Trophoblast cell (in vitro differentiated cells and primary cell): ENCODE results near the gene LMBRD1.

Source experiments
- DNase-seq, 2 donors: peaks; one replicate each; pipeline ENCODE4 v3.0.0-alpha.2; 2016
- H2AFZ ChIP-seq: 2 replicates; pipeline ENCODE4 v1.6.1; 2013; ENCODE audit warnings: low read length, moderate library complexity, mild to moderate bottlenecking; ENCODE audit not compliant: insufficient read depth, poor library complexity
- H2AK5ac ChIP-seq: 2 replicates; pipeline ENCODE4 v1.6.1; 2013; ENCODE audit warnings: mild to moderate bottlenecking, low read length
- H2BK120ac ChIP-seq: 2 replicates; pipeline ENCODE4 v1.6.1; 2013; ENCODE audit warnings: low read length, mild to moderate bottlenecking, moderate library complexity; ENCODE audit not compliant: insufficient read depth, poor library complexity
- H2BK12ac ChIP-seq: 2 replicates; pipeline ENCODE4 v1.6.1; 2013; ENCODE audit warnings: mild to moderate bottlenecking, low read length, moderate library complexity
- H2BK5ac ChIP-seq: 2 replicates; pipeline ENCODE4 v1.6.1; 2013; ENCODE audit warnings: low read length, low read depth, moderate library complexity, mild to moderate bottlenecking; ENCODE audit not compliant: poor library complexity
- H3K14ac ChIP-seq: 2 replicates; pipeline ENCODE4 v1.6.1; 2013; ENCODE audit warnings: mild to moderate bottlenecking, low read length
- H3K18ac ChIP-seq: 2 replicates; pipeline ENCODE4 v1.6.1; 2013; ENCODE audit warnings: mild to moderate bottlenecking, low read length
- H3K23ac ChIP-seq: 2 replicates; pipeline ENCODE4 v1.6.1; 2013; ENCODE audit warnings: low read length
- H3K27ac ChIP-seq: 2 replicates; pipeline ENCODE4 v1.5.1; 2013; ENCODE audit warnings: low read depth, mild to moderate bottlenecking, inconsistent platforms, low read length, moderate library complexity
- H3K27me3 ChIP-seq: 2 replicates; pipeline ENCODE4 v1.6.1; 2013; ENCODE audit warnings: inconsistent platforms, mild to moderate bottlenecking, low read length, moderate library complexity; ENCODE audit not compliant: insufficient read depth
- H3K36me3 ChIP-seq, 2 experiments: 1 replicate in 1 of 2; 2 replicates in 1 of 2; pipeline ENCODE4 v1.6.1; 2013; ENCODE audit warnings: low read length in 2 of 2, mild to moderate bottlenecking in 2 of 2, moderate library complexity in 1 of 2; ENCODE audit not compliant: insufficient read depth in 2 of 2, control insufficient read depth in 1 of 2
- H3K4ac ChIP-seq: 2 replicates; pipeline ENCODE4 v1.6.1; 2013; ENCODE audit warnings: low read depth, mild to moderate bottlenecking, low read length, moderate library complexity
- H3K4me1 ChIP-seq, 2 experiments: 1 replicate in 1 of 2; 2 replicates in 1 of 2; pipeline ENCODE4 v1.6.1; 2013; ENCODE audit warnings: low read length in 2 of 2, mild to moderate bottlenecking in 2 of 2, moderate library complexity in 1 of 2; ENCODE audit not compliant: insufficient read depth in 2 of 2, control insufficient read depth in 1 of 2
- H3K4me2 ChIP-seq: 2 replicates; pipeline ENCODE4 v1.6.1; 2013; ENCODE audit warnings: inconsistent platforms, mild to moderate bottlenecking, low read length, moderate library complexity
- H3K4me3 ChIP-seq: 2 replicates; pipeline ENCODE4 v1.5.1; 2013; ENCODE audit warnings: mild to moderate bottlenecking, low read depth, low read length, inconsistent platforms
- H3K79me1 ChIP-seq: one replicate; pipeline ENCODE4 v1.6.1; 2013; ENCODE audit warnings: low read length
- H3K79me2 ChIP-seq: 2 replicates; pipeline ENCODE4 v1.6.1; 2013; ENCODE audit warnings: low read length, mild to moderate bottlenecking; ENCODE audit not compliant: control insufficient read depth, insufficient read depth, poor library complexity
- H3K9ac ChIP-seq: 2 replicates; pipeline ENCODE4 v1.6.1; 2013; ENCODE audit warnings: mild to moderate bottlenecking, low read length
- H3K9me3 ChIP-seq: 2 replicates; pipeline ENCODE4 v1.6.1; 2013; ENCODE audit warnings: low read depth, mild to moderate bottlenecking, control low read depth, inconsistent platforms, low read length; ENCODE audit not compliant: insufficient read depth
- H4K12ac ChIP-seq: 2 replicates; pipeline ENCODE4 v1.6.1; 2013; ENCODE audit warnings: low read depth, mild to moderate bottlenecking, low read length, moderate library complexity
- H4K8ac ChIP-seq: 2 replicates; pipeline ENCODE4 v1.6.1; 2013; ENCODE audit warnings: low read depth, mild to moderate bottlenecking, low read length, moderate library complexity
- H4K91ac ChIP-seq: one replicate; pipeline ENCODE4 v1.6.1; 2013; ENCODE audit warnings: low read depth, mild to moderate bottlenecking, low read length, moderate library complexity
- WGBS: extraction: QIAGEN DNeasy Blood & Tissue Kit; methylation state at CpG from one replicate; pipeline ENCODE4 v1.1.7; 2013; ENCODE audit warnings: missing lambda C conversion rate; ENCODE audit not compliant: insufficient read length, insufficient coverage; ENCODE audit errors: extremely low coverage; 5-methylcytosine and 5-hydroxymethylcytosine counted together

LMBRD1 gene

DNA sequence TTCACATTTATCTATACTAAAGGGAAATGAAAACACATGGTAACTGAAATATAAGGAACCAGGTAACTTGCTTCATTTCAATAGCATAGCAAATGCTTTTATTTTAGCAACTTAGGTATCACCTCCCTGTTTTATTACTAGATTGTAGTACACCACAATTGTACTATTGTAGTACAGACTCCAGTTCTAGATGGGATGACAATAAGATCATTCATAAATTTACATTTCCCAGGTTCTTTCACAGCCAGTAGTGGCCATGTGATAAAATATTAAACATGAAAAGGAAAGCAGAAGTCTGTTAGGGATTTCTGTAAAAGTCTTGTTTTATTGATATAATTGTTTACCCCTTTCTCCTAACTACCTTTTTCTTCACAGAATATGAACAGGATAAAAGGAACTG lies 97.2 kb downstream of the LMBRD1 start:
- Histone ChIP-seq H3K27ac (no peak overlapping the region), H3K4me3 (no peak overlapping the region), H3K23ac (no peak overlapping the region), H3K9me3 (no peaks in the 10 kb centered on the region), H2BK120ac (no peak overlapping the region), H4K8ac (no peak overlapping the region), H3K27me3 (no peaks in the 10 kb centered on the region), H2AK5ac (no peak overlapping the region), H3K4me2 (no peak overlapping the region), H3K36me3 (no peaks in the 10 kb centered on the region), H3K14ac (no peak overlapping the region), H3K4me1 (no peaks in the 10 kb centered on the region), H2BK5ac (no peak overlapping the region), H4K91ac (no peak overlapping the region), H3K18ac (no peak overlapping the region), H3K79me1 (no peaks in the 10 kb centered on the region), H2BK12ac (no peak overlapping the region), H2AFZ (no peak overlapping the region), H3K79me2 (no peaks in the 10 kb centered on the region), H3K4ac (no peak overlapping the region), H4K12ac (no peak overlapping the region), H3K9ac (no peak overlapping the region)
- DNase-seq = no peak

DNA sequence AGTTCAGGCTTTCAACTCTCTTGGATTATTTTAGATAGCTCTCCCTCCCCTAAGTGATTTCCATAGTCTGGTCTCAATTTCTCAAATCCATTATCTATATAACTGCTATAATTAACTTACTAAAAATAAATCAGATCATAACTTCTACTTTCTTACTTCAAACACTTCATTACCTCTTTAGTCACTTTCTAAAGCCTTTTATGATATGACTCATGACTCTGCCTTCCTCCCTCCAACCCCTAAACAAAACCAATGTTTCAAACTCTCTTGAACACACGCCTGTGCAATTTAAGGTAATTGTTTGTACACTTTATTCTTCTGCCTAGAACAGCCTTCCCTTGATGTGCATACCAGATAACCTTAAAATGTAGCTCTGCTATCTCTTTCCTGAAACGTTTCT lies 100.5 kb downstream of the LMBRD1 start:
- no peak for DNase-seq
- Histone ChIP-seq H3K27ac (peak overlapping the region; percentile 44), H3K27me3 (no peaks in the 10 kb centered on the region)

DNA sequence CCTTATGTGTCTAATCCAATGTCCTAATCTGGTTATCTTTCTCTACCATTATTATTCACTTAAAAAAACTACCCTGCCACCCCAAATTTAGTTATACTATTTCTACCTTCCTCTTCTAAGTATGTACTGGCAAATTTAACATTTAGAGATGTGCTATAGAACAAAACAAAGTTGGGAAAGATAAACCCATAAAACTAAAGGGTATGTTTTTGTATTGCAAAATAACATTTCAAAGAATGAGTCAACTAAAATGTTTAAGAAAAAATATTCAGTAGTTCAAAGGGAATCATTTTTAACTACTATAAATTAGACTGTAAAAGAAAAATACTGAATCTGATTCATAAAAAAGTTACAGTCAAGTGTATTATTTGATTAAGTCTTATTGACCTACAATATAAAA lies 103.0 kb downstream of the LMBRD1 start:
- Histone ChIP-seq H3K9me3 (no peaks in the 10 kb centered on the region), H3K18ac (no peak overlapping the region), H2BK120ac (no peak overlapping the region), H3K23ac (no peak overlapping the region), H3K27ac (no peak overlapping the region), H2BK12ac (no peak overlapping the region), H3K4ac (no peak overlapping the region), H3K9ac (no peak overlapping the region), H2AFZ (no peak overlapping the region), H3K27me3 (no peaks in the 10 kb centered on the region), H4K8ac (no peak overlapping the region), H3K4me2 (no peak overlapping the region), H3K14ac (no peak overlapping the region), H4K91ac (no peak overlapping the region), H3K79me2 (no peaks in the 10 kb centered on the region), H3K4me1 (no peaks in the 10 kb centered on the region), H2AK5ac (no peak overlapping the region), H3K79me1 (no peaks in the 10 kb centered on the region), H3K4me3 (no peak overlapping the region), H3K36me3 (no peaks in the 10 kb centered on the region), H4K12ac (no peak overlapping the region), H2BK5ac (no peak overlapping the region)
- no peak for DNase-seq

More for the DNA sequence above, 100.5 kb downstream of the LMBRD1 start:
- Histone ChIP-seq H2AK5ac (no peak overlapping the region), H3K79me1 (no peaks in the 10 kb centered on the region), H2BK5ac (no peak overlapping the region), H3K36me3 (no peaks in the 10 kb centered on the region), H3K14ac (no peak overlapping the region), H3K18ac (no peak overlapping the region), H3K4me3 (no peak overlapping the region), H3K4me2 (no peak overlapping the region), H3K4ac (no peak overlapping the region), H2BK12ac (no peak overlapping the region), H4K91ac (no peak overlapping the region), H2BK120ac (no peak overlapping the region), H4K8ac (no peak overlapping the region), H3K9me3 (no peaks in the 10 kb centered on the region), H3K23ac (no peak overlapping the region), H4K12ac (no peak overlapping the region), H2AFZ (no peak overlapping the region), H3K9ac (no peak overlapping the region), H3K79me2 (no peaks in the 10 kb centered on the region), H3K4me1 (no peaks in the 10 kb centered on the region)
- no CpG with 5 or more reads among the region's 2 CpGs for WGBS

DNA sequence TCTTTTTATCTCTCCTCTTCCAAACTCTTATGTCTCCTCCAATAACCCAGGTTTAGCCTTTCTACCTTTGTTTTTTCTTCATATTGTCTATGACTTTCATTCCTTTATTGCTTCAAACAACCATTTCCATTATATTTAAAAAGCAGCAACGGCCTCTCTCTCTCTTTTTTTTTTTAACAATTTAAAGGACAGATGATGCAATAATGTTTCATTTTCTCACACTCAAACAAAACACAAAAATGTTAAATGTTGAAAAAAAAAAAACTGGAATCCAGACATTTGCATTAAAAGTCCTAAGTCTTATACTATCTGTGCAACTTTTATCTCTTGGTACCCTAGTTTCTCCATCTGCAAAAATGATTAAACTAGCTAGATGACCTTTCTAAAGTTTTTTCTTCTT lies 105.8 kb downstream of the LMBRD1 start:
- WGBS = no CpG with 5 or more reads among the region's 1 CpG
- no peaks in the 10 kb centered on the region for H3K27me3 ChIP-seq
- H2BK12ac ChIP-seq = no peak overlapping the region
- H3K23ac ChIP-seq = no peak overlapping the region
- DNase-seq = no peak
- no peak overlapping the region for H3K9ac ChIP-seq
- no peak overlapping the region for H3K4me3 ChIP-seq
- H2BK5ac ChIP-seq = no peak overlapping the region
- H3K79me1 ChIP-seq = no peaks in the 10 kb centered on the region
- no peak overlapping the region for H4K91ac ChIP-seq
- H3K36me3 ChIP-seq = no peaks in the 10 kb centered on the region
- no peaks in the 10 kb centered on the region for H3K4me1 ChIP-seq
- no peak overlapping the region for H2AFZ ChIP-seq
- no peak overlapping the region for H4K8ac ChIP-seq
- no peak overlapping the region for H3K27ac ChIP-seq
- H2BK120ac ChIP-seq = no peak overlapping the region
- H3K18ac ChIP-seq = no peak overlapping the region
- H3K4me2 ChIP-seq = no peak overlapping the region
- no peak overlapping the region for H3K14ac ChIP-seq
- no peaks in the 10 kb centered on the region for H3K79me2 ChIP-seq
- H3K9me3 ChIP-seq = no peaks in the 10 kb centered on the region
- H4K12ac ChIP-seq = no peak overlapping the region
- no peak overlapping the region for H2AK5ac ChIP-seq
- H3K4ac ChIP-seq = no peak overlapping the region

DNA sequence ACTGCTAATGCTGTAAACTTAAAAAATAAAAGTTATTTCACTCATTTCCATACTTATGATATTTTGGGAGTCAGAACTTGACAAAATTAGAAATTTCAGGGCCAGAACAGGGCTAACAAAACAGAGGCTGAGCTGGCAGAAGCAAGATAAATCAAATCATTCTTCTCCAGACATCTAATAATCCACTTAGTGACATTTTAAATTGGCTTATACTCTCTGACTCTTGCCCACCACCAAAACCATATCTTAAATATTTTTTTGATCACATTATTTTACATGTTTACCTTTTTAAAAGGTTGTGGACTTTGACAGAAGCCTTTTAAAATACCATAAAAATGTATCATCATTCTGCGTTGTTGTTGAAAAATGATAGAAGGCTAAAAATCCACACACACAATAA lies 116.5 kb downstream of the LMBRD1 start:
- Histone ChIP-seq H2AFZ (no peak overlapping the region), H3K23ac (no peak overlapping the region), H3K9me3 (no peaks in the 10 kb centered on the region), H4K91ac (no peak overlapping the region), H2BK12ac (no peak overlapping the region), H2BK120ac (no peak overlapping the region), H2BK5ac (no peak overlapping the region), H3K9ac (no peak overlapping the region), H3K18ac (no peak overlapping the region), H4K12ac (no peak overlapping the region), H3K4me3 (no peak overlapping the region), H3K4me1 (no peaks in the 10 kb centered on the region), H3K79me2 (no peaks in the 10 kb centered on the region), H3K14ac (no peak overlapping the region), H3K36me3 (no peaks in the 10 kb centered on the region), H4K8ac (no peak overlapping the region), H3K79me1 (no peaks in the 10 kb centered on the region), H3K27me3 (no peaks in the 10 kb centered on the region), H2AK5ac (no peak overlapping the region), H3K27ac (no peak overlapping the region), H3K4me2 (no peak overlapping the region), H3K4ac (no peak overlapping the region)
- no peak for DNase-seq
- WGBS = no CpG with 5 or more reads among the region's 1 CpG
